Renal pelvis (tissue), 12 donors: ENCODE results near the gene SULT1A3. TPM values are rescaled to one million over a fixed set of nuclear protein-coding genes. Genes with fewer than 3 reads are reported as not detected.
"Not testable (repeated sequence)": the region's sequence is repeated elsewhere in the genome, so short reads cannot be mapped to it uniquely, and the experiment has no call there.

Experiments
- DNase-seq: peaks from one replicate; pipeline ENCODE4 v3.0.0-alpha.2; 2013
- long read RNA-seq, 16 experiments: transcript quantifications; one replicate each; lab custom pipeline, GENCODE V29; 2026
- polyA plus RNA-seq, 3 donors: library from polyadenylated mRNA; unstranded; fragments of 120-200 nt; gene quantifications; one replicate each; pipeline ENCODE4 v1.2.1, GENCODE V29; 2013; ENCODE audit not compliant: insufficient read length in 3 of 3

The SULT1A3 gene
- polyA plus RNA-seq: 10 to 100 TPM; 10.6 to 25.3 (median 16.6) TPM
- long read RNA-seq, donor 1, partial matches to known transcripts: 0 of 3 reads
- long read RNA-seq, donor 1, other reads (novel, unspliced or antisense): 0 of 3 reads
- long read RNA-seq, donor 2, partial matches to known transcripts: 0 of 3 reads
- long read RNA-seq, donor 2, other reads (novel, unspliced or antisense): 0 of 3 reads
- long read RNA-seq, donor 3, partial matches to known transcripts: 0 of 3 reads
- long read RNA-seq, donor 3, other reads (novel, unspliced or antisense): 0 of 3 reads
- long read RNA-seq, donor 4, partial matches to known transcripts: 0 of 2 reads
- long read RNA-seq, donor 4, other reads (novel, unspliced or antisense): 0 of 2 reads
- long read RNA-seq, donor 5, partial matches to known transcripts: 0 of 2 reads
- long read RNA-seq, donor 5, other reads (novel, unspliced or antisense): 0 of 2 reads
- long read RNA-seq, donor 6, transcript SULT1A3-201 (8 exons, 1,097 nt): major isoform, 5 of 5 reads
- long read RNA-seq, donor 6, partial matches to known transcripts: 0 of 5 reads
- long read RNA-seq, donor 6, other reads (novel, unspliced or antisense): 0 of 5 reads
- long read RNA-seq, donor 7, partial matches to known transcripts: 0 of 3 reads
- long read RNA-seq, donor 7, other reads (novel, unspliced or antisense): 0 of 3 reads
- long read RNA-seq, donor 8: 0 reads
- long read RNA-seq, donor 9, transcript SULT1A3-201 (8 exons, 1,097 nt): major isoform, 7 of 7 reads
- long read RNA-seq, donor 9, partial matches to known transcripts: 0 of 7 reads
- long read RNA-seq, donor 9, other reads (novel, unspliced or antisense): 0 of 7 reads
- long read RNA-seq, donor 10, partial matches to known transcripts: 0 of 2 reads
- long read RNA-seq, donor 10, other reads (novel, unspliced or antisense): 0 of 2 reads
- long read RNA-seq, donor 11, partial matches to known transcripts: 0 of 1 reads
- long read RNA-seq, donor 11, other reads (novel, unspliced or antisense): 0 of 1 reads
- long read RNA-seq, donor 12, partial matches to known transcripts: 0 of 3 reads
- long read RNA-seq, donor 12, other reads (novel, unspliced or antisense): 0 of 3 reads
- long read RNA-seq, donor 13: 0 reads
- long read RNA-seq, donor 14: 0 reads
- long read RNA-seq, donor 15: 0 reads
- long read RNA-seq, donor 16, partial matches to known transcripts: 0 of 3 reads
- long read RNA-seq, donor 16, other reads (novel, unspliced or antisense): 0 of 3 reads

DNA sequence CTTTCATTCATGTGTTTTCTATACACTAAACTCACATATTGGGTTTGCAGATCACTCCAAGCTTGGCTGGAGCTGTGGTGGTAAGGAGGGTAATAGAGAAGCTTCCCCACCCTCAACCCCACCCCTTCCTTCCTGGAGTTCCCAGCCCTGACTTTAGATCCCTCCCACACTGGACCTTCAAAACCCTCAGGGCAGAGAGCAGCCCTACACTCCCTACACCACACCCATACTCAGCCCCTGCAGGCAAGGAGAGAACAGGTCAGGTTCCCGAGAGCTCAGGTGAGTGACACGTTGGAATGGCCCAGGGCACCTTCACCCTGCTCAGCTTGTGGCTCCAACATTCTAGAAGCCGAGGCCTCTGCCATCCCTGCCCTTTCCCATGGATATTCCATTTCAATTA lies at the start of gene SULT1A3:
Gene SULT1A3 (plus strand): TSS at position 207 of the 400 bp plus-strand sequence. CDS start 1,474 bp downstream, outside the sequence.
- DNase-seq: not testable (repeated sequence)

DNA sequence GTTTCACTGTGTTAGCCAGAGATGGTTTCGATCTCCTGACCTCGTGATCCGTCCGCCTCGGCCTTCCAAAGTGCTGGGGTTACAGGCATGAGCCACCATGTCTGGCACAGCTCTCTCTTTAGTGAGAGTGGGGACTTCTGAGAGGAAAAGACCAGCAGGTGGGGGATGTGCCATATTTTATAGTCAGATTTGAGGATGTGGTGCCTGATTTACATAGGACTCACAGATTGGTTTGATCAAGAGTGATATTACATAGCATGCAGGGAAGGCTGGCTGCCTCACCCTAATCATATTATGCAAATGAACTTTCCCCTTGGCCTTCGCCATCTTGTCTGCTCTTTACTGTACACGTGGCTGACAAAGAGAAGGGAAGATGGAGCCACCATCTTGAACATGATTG lies 48.0 kb upstream of the SULT1A3 start:
- DNase-seq: no peak

- DNase-seq: no peak
Measured at GRCh38 chr16:30152517-30152916, 46.5 kb upstream of the SULT1A3 start.

- no peak for DNase-seq
Measured at GRCh38 chr16:30155188-30155587, 43.9 kb upstream of the SULT1A3 start.

- no peak for DNase-seq
Measured at GRCh38 chr16:30157214-30157613, 41.8 kb upstream of the SULT1A3 start.

- DNase-seq: no peak
Measured at GRCh38 chr16:30163538-30163937, 35.5 kb upstream of the SULT1A3 start.

GRCh38 chr16:30166202-30166902 lies 32.7 kb upstream of the SULT1A3 start:
- DNase-seq: no peak

GRCh38 chr16:30168746-30169145 lies 30.3 kb upstream of the SULT1A3 start:
- not testable (repeated sequence) for DNase-seq

DNA sequence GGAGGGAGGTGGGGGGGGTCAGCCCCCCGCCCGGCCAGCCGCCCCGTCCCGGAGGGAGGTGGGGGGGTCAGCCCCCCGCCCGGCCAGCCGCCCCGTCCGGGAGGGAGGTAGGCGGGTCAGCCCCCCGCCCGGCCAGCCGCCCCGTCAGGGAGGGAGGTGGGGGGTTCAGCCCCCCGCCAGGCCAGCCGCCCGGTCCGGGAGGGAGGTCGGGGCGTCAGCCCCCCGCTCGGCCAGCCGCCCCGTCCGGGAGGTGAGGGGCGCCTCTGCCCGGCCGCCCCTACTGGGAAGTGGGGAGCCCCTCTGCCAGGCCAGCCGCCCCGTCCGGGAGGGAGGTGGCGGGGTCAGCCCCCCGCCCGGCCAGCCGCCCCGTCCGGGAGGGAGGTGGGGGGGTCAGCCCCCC lies 29.6 kb upstream of the SULT1A3 start:
- not testable (repeated sequence) for DNase-seq

DNA sequence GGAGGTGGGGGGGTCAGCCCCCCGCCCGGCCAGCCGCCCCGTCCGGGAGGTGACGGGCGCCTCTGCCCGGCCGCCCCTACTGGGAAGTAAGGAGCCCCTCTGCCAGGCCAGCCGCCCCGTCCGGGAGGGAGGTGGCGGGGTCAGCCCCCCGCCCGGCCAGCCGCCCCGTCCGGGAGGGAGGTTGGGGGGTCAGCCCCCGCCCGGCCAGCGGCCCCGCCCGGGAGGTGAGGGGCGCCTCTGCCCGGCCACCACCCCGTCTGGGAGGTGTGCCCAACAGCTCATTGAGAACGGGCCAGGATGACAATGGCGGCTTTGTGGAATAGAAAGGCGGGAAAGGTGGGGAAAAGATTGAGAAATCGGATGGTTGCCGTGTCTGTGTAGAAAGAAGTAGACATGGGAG lies 28.9 kb upstream of the SULT1A3 start:
- not testable (repeated sequence) for DNase-seq

DNA sequence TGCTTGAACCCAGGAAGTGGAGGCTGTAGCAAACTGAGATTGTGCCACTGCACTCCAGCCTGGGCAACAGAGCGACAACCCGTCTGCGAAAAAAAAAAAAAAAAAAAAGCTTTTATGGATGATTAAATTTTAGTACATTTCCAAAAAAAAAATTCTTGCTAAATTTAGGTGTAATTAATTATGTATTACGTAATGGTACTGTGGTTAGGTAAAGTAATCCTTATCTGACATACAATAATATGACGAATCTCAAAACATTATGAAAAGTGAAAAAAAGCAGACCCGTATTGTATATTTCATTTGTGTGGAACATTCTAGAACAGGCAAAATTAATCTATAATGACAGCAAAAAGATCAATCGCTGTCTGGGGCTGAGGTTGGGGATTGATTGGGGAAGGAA lies 26.0 kb upstream of the SULT1A3 start:
- DNase-seq: no peak

DNA sequence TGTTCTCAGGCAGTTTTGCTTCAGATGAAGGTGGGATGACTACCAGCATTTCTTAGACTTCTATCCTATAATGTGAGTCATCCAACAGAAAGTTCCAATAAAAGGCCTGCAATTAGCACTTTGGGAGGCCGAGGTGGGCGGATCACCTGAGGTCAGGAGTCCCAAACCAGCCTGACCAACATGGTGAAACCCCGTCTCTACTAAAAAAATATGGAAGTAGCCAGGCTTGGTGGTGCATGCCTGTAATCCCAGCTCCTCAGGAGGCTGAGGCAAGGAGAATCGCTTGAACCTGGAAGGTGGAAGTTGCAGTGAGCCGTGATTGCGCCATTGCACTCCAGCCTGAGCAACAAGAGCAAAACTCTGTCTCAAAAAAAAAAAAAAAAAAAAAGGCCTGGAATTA lies 22.2 kb upstream of the SULT1A3 start:
- not testable (repeated sequence) for DNase-seq

- no peak for DNase-seq
Measured at GRCh38 chr16:30179195-30179594, 19.9 kb upstream of the SULT1A3 start.

DNA sequence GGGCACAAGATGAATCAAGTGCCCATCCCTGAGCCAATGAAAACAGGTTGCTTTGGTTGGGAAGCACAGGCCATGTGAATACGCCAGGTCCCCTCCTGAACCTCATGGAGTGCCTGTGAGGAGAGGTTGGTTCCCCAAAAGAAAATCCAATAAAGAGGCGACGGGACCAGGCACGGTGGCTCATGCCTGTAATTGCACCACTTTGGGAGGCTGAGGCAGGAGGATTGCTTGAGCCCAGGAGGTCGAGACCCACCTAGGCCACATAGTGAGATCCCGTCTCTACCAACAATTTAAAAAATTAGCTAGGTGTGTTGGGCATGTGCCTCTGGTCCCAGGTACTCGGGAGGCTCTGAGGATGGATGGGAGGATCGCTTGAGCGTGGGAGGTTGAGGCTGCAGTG lies 19.1 kb upstream of the SULT1A3 start:
- no peak for DNase-seq

GRCh38 chr16:30180741-30181140 lies 18.3 kb upstream of the SULT1A3 start:
- DNase-seq: no peak

DNA sequence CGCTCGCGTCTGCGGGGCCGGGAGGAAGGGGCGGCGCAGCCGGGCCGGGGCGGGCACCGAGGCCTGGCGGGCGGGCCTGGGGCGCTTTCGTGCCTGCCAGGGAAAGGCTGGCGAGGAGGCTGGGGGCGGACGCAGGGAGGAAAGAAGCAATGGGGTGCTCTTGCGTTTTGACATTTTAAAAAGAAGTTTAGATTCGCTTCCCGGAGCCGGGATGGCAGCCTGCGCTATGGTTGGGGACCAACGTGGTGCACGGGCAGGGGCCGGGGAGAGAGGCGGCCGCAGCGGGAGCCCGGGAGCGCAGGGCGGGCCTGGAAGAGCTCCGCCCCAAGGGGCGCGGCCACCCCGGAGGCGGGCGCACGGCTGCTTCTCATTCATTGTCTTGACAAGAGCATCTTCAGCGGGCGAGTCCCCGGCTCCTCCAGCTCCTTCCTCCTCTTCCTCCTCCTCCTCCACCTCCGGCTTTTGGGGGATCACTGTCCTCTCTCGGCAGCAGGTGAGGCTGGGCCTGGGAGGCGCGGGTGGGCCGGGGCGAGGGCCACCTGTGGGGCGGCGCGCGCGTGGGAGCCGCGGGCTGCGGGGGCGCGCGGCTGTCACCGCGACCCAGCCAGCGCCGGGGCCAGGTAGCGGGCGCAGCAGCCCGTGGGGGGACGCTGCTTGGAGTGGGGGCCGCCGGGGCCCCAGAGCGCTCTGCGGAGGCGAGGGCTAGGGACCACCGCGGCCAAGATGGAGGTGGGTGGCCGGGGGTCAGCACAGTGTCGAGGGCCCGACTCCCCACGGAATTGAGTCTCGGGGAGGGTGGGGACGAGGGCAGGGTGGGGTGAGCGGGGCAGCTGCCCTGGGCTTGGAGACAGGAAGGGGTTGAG lies 15.6 kb upstream of the SULT1A3 start, which contains the start of gene CORO1A:
Gene CORO1A (plus strand): TSS at position 370 of the 863 bp plus-strand sequence. CDS start 1,608 bp downstream, outside the sequence.
- DNase-seq: peak; percentile 74

DNA sequence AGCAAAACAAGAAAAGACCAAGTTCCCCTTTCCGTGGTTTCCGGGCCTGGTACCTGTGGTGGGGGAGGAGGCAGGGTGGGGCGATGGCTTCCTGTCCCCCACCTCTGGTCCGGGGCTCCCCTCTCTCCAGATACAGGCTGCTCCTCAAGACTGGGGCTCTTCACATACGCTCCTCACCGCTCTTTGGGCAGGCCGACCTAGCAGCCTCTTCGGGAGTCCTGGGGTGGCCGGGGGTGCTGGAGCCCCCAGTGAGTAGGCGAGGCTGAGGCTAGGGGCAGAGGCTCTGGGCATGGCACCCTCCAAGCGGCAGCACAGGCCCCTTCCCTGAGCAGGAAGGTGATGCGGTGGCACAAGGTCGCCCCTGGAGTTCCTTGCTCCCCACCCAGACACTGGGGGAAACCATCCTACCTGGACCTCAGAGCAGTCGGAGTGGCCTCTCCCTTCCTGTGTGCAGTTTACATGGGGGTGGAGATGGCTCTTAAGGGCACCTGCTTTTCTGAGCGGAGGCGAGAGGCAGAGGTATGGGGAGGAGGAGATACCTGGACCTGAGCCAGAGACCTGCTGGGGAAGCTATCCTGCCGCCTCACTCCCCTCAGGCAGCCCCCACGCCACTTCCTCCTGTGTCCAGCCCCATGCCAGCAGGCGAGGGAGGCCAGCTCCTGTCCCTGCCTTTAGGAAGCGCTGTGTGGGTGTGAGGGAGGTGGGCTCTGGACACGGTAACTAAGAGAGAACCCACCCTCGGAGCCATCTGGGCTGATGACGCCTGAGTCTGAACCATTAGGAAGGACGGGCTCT lies 14.8 kb upstream of the SULT1A3 start:
- no peak for DNase-seq

DNA sequence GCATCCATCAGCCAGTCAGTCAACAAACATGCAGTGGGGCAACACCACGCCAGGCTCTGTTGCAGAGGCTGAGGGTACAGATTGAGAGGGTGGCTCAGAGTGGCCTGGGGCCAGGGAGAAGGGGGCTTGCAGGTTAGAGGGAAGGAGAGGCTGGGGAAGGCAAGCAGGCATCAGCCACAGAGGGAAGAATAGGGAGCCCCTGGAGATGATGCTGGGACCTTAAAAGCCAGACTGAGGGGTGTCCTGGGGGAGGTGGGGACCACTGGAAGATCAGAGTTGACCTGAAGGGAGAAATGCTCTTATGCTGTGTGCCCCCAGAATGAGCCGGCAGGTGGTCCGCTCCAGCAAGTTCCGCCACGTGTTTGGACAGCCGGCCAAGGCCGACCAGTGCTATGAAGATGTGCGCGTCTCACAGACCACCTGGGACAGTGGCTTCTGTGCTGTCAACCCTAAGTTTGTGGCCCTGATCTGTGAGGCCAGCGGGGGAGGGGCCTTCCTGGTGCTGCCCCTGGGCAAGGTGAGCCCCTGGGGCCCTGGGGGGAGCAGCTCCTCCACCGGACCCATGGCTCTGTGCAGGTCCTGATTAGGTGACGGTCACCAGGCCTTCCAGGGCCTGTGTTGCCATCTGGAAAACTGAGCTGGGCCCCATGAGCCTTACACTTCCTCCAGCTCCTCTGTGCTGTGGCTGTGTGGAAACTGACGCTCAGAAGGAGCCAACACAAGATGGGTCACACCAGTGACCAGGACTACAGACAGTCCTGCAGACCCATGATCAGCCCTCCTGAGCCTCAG lies 14.0 kb upstream of the SULT1A3 start:
- no peak for DNase-seq
